Measurements from ENCODE around the gene CALML4.
"Not testable (repeated sequence)": the region's sequence is repeated elsewhere in the genome, so short reads cannot be mapped to it uniquely, and the experiment has no call there.

The CALML4 gene

DNA sequence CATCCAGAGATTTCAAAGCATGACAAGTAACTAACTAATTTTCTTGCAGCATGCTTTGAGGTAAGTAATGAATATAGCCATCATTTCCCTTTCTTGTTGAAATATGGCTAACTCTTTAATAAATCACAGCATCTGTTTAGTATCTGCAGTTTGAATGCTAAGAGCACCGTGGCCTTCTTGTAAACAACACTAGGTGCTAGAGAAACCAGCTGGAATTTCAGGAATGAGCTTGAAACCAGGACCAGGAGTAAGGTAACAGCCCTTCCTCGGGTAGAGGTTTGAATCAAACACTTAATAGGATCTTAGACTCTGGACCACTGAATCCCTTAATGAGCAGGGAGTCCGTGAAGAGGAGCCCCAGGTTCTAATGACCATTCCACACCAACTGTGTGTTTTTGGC, 13.6 kb downstream of the CALML4 start:
- no peak for DNase-seq (ENCODE audit: low spot score)

GRCh38 chr15:68190048-68190447, 15.1 kb downstream of the CALML4 start:
- DNase-seq (ENCODE audit: low spot score), result no peak

GRCh38 chr15:68188647-68189046, 16.5 kb downstream of the CALML4 start:
- no peak for DNase-seq (ENCODE audit: low spot score)

GRCh38 chr15:68187559-68187958, 17.6 kb downstream of the CALML4 start:
- DNase-seq (ENCODE audit: low spot score), result peak; percentile 54

DNA sequence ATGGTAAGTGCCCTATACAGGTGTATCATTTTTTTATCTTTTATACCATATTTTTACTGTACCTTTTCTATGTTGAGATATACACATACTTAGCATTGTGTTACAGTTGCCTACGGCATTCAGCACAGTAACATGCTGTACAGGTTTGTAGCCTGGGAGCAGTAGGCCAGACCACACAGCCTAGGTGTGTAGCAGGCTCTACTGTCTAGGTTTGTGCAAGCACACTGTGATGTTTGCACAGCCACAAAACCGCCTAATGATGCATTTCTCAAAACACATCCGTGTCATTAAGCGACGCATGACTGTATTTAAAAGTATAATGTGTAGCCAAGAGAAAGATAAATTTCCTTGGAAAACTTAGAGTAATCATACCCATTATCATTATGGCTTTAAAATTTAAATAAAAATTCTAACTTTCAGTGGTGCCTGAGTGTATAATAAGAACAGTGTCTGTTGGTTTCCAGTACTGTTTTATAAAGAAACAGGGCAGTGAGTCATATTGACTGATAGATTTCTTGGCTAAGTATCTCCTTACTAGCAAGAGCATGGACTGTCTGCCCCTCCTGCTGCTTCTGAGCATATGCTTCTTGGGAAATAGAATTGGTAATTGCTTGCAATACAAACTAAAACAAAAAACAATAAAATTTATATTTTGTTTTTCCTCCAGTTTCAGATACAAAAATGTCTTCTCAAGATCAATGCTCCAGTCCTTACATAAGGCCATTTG, 18.3 kb downstream of the CALML4 start:
- no peak for DNase-seq (ENCODE audit: low spot score)

DNA sequence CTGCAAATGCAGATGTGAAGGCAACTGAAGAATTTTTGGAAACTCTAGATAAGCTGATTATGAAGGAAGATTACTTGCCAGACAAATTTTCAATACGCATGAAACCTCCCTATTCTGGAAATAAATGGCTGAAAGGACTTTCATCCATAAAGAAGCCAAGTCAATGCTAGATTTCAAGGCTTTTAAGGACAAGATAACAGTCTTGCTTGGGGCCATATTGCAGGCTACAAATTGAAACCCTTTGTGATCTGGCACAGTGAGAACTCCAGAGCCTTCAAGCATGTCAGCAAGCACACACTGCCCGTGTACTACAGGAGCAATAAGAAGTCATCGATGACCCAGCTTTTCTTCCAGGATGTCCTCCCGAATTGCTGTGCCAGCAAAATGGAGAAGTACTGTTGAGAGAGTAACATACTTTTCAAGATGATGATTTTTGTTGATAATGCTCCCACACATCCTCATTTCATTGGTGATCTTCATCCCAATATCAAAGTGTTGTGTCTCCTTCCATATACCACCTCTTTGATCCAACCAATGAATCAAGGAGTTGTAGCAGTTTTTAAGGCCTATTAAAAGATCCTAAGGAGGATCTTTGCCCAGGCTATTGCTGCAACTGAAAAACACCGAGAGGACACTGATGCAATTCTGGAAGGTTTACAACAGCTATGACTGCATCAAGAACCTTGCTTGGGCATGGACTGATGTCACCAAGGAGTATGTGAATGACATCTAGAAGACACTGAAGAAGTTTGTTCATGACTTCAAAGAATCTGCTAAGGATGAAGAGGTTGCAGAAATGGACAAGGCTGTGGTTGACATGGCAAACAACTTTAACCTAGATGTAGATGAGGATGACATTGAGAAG, 20.3 kb downstream of the CALML4 start:
- DNase-seq (ENCODE audit: low spot score), result no peak

GRCh38 chr15:68183616-68184315, 21.4 kb downstream of the CALML4 start:
- no peak for DNase-seq (ENCODE audit: low spot score)

GRCh38 chr15:68177742-68178141, 27.4 kb downstream of the CALML4 start:
- no peak for DNase-seq (ENCODE audit: low spot score)

DNA sequence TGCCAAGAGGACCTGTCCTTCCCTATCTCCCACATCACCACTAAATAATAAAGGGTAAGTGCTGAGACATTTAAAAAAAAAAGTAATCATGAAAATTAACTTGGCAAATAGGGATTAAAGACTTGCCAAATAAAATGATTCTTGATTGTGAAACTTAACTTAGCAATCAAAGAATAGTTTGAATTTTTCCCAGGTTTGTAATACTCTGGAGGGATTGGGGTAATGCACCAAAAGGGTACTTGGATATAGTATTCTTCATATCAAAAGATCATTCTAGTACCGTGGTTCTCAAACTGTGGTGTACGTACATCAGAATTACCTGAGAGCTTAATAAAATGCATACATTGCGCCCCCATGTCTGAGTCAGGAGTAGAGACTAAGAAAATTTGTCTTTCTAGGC, 28.5 kb downstream of the CALML4 start:
- DNase-seq (ENCODE audit: low spot score), result no peak

GRCh38 chr15:68175526-68175925, 29.6 kb downstream of the CALML4 start:
- no peak for DNase-seq (ENCODE audit: low spot score)

DNA sequence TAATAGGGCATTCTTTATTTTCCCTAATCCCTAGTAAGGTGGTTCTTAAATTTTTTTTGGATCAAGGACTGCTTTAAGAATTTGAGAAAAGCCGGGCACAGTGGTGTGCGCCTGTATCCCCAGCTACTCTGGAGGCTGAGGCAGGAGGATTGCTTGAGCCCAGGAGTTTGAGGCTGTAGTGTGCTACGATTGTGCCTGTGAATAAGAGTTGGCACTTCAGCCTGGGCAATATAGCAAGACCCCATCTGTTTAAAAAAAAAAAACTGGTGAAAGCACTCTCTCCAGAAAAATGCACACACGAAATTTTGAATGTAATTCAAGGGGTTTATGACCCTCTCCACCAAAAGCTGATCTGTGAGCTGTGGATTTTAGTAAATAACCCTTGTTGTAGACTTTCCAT, 32.0 kb downstream of the CALML4 start:
- no peak for DNase-seq (ENCODE audit: low spot score)

DNA sequence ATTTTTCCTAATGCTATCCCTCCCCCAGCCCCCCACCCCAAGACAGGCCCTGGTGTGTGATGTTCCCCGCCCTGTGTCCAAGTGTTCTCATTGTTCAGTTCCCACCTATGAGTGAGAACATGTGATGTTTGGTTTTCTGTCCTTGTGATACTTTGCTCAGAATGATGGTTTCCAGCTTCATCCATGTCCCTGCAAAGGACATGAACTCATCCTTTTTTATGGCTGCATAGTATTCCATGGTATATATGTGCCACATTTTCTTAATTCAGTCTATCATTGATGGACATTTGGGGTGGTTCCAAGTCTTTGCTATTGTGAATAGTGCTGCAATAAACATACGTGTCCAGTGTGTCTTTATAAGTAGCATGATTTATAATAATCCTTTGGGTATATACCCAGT, 33.1 kb downstream of the CALML4 start:
- not testable (repeated sequence) for DNase-seq (ENCODE audit: low spot score)

DNA sequence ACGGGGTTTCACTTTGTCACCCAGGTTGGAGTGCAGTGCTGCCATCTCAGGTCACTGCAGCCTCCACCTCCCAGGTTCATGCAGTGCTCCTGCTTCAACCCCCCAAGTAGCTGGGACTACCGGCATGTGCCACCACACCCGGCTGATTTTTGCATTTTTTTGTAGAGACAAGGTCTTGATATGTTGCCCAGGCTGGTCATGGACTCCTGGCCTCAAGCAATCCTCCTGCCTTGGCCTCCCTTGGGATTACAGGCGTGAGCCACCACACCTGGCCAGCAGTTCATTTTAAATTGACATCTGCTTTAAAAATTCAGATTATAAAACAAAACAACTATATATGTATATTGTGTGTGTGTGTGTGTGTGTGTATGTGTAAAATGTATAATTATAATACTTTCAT, 38.3 kb downstream of the CALML4 start:
- DNase-seq (ENCODE audit: low spot score), result no peak

DNA sequence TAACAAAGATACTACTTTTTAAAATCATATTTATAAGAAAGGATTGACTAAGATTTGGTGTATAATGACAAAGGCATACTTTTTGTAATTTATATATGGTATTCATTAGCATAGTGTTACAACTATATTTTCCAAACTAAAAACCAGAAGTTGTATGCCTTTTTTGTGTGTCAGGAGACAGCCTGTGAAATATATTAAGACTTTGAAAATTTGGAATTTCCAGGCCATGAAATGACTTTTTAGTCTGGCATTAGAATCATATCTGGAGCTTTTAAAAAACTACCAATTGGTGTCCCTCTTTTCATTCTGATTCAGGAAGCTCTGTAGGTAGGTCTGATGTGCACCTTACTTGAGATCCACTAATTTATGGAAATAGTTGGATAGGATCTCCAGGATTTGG, 41.9 kb downstream of the CALML4 start:
- no peak for DNase-seq (ENCODE audit: low spot score)

- DNase-seq (ENCODE audit: low spot score), result no peak
Observed at GRCh38 chr15:68158046-68158628, 47.0 kb downstream of the CALML4 start.

DNA sequence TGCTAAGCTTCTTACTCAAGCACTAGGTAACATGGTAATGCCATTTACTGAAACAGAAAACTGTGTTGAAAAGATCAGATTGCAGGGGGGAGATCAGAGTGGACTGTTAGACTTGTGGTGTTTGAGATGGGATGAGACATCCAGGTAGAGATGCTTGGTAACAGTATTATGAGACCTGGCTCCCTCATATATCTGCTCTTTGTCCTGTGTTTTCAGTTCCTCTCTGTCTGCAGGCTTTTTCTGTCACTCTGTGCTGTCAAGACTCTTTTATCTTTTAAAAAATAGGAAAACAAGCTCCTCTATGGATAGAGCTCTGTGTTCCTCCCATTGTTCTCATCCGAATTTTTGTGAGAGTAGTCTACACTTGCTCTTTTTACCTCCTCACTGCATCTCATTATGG, 48.1 kb downstream of the CALML4 start:
- DNase-seq (ENCODE audit: low spot score), result no peak

GRCh38 chr15:68154923-68155559, 50.1 kb downstream of the CALML4 start:
- peak; percentile 34 for DNase-seq (ENCODE audit: low spot score)

- DNase-seq (ENCODE audit: low spot score), result no peak
Observed at GRCh38 chr15:68152342-68152741, 52.8 kb downstream of the CALML4 start.

- DNase-seq (ENCODE audit: low spot score), result no peak
Observed at GRCh38 chr15:68151277-68151676, 53.9 kb downstream of the CALML4 start.

DNA sequence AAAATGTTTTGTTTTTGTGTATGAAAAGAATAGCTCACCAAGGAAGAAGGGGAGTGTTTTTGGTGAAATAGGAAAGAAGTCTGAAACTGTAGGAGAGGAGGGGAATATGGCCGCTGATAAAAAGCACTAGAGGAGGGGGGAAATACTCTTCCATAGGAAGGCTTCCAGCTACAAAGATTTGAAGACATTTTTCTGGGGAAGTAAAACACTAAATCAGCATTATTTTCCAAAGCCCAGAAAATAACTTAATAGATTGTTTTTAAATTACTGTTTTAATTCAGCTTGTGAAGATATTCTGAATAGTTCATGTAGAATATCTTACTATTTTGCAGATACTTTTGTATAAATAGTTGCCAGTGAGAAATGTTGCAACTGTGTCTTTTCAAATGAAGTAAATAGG, 54.9 kb downstream of the CALML4 start:
- DNase-seq (ENCODE audit: low spot score), result no peak

DNA sequence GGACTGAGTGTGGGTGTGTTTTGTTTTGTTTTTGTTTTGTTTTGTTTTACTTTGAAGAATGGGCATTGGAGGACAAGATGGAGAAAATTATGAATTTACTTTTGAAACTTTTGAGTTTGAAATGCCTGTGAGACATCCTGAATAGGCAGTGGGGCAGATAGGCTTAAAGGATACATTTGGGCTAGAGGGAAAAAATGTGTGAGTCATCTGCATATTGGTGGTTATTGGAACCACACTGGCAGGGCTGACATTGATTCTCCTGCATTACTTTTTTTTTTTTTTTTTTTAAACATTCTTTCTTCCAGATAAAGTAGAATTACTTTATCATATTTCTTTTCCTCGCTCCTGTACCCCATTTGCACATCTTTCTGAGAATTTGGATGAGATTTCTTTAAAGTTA, 56.1 kb downstream of the CALML4 start:
- DNase-seq (ENCODE audit: low spot score), result no peak

GRCh38 chr15:68148039-68148438, 57.1 kb downstream of the CALML4 start:
- no peak for DNase-seq (ENCODE audit: low spot score)
